Uterus (tissue), 2 donors: ENCODE measurements around the gene PSMC3IP.
A peak's percentile ranks its signal among the peaks of the same experiment; 100 is the strongest.

Experiments
- POLR2A ChIP-seq, 2 donors: fragments of 450-650 bp; IDR thresholded peaks; one replicate each; pipeline ENCODE4 v1.6.1; 2016; ENCODE audit warnings: antibody characterized with exemption in 2 of 2, mild to moderate bottlenecking in 1 of 2, moderate library complexity in 1 of 2
- TF ChIP-seq, protein P1 (sequence below), 4 experiments: fragments of 200-600 bp in 2 of 4; fragments of 450-650 bp in 2 of 4; sonication (generic) in 2 of 4; IDR thresholded peaks; one replicate each; pipeline ENCODE4 v1.5.1; 2016 to 2019; ENCODE audit warnings: antibody characterized with exemption in 4 of 4, mild to moderate bottlenecking in 2 of 4, moderate library complexity in 1 of 4

DNA sequence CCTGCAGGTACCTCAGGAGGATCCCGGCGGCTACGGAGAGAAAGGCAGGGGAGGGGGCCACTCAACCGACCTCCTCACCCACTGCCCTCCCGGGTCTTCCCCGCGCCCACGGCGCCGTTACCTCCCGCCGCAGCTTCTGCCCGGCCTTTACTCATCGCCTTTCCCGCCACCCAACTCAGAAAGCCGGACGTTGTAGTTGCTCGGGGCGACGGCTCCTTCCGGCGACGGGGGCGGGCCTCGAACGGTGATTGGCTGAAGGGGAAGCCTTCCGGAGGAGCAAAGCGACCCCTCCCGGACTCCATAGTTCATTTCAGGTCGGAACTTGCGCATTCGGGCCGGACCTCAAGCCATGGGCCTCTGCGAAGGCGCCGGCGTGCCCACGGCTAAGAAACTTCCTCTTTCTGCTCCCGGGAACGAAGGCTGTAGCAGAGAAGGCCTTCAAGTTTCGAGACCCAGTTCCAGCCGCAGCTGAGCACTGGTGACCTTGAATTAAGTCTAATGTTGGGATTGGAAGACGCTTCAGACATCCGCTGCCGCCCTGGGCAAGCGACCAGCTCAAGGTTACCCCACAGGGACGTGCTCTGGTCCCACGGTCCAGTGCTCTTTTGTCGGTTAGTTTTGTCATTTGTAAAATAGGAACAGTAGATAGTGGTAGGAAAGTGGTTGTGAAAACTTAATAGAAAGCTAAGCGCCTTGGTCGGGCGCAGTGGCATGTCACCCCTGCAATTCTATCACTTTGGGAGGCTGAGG lies at the start of gene PSMC3IP:
- TF ChIP-seq, protein P1, sequence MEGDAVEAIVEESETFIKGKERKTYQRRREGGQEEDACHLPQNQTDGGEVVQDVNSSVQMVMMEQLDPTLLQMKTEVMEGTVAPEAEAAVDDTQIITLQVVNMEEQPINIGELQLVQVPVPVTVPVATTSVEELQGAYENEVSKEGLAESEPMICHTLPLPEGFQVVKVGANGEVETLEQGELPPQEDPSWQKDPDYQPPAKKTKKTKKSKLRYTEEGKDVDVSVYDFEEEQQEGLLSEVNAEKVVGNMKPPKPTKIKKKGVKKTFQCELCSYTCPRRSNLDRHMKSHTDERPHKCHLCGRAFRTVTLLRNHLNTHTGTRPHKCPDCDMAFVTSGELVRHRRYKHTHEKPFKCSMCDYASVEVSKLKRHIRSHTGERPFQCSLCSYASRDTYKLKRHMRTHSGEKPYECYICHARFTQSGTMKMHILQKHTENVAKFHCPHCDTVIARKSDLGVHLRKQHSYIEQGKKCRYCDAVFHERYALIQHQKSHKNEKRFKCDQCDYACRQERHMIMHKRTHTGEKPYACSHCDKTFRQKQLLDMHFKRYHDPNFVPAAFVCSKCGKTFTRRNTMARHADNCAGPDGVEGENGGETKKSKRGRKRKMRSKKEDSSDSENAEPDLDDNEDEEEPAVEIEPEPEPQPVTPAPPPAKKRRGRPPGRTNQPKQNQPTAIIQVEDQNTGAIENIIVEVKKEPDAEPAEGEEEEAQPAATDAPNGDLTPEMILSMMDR (IDR thresholded peaks at IDR 0.05) = peak in 2 of 4 experiments; percentile 40 to 58
- peak; percentile 64 to 66 for TF ChIP-seq POLR2A (IDR thresholded peaks at IDR 0.05)
